SK-N-SH (cell line): ENCODE measurements around the gene FMNL2. TPM values are rescaled to one million over a fixed set of nuclear protein-coding genes. Genes with fewer than 3 reads are reported as not detected.

Source experiments
- CTCF ChIA-PET: fragments of 300-600, 350-600 bp; formaldehyde crosslinking; extraction: SDS; loops from one replicate; lab custom pipeline; 2021; lab: Yijun Ruan, JAX
- POLR2A ChIA-PET: fragments of 350-600 bp; sonication (Branson Sonifier 250); formaldehyde crosslinking; extraction: SDS; loops from one replicate; lab custom pipeline; 2020; ENCODE audit warnings: antibody characterized with exemption, inconsistent platforms; lab: Yijun Ruan, JAX
- DNase-seq: peaks from one replicate; pipeline ENCODE4 v3.0.0; 2012
- H2AFZ ChIP-seq: fragments of 200-600 bp; sonication (generic); 2 replicates; pipeline ENCODE4 v1.8.1; 2016; ENCODE audit warnings: antibody characterized with exemption, mild to moderate bottlenecking, low read depth
- H3F3A ChIP-seq: fragments of 200-600 bp; sonication (generic); replicated peaks from 2 replicates; pipeline ENCODE3; 2016; ENCODE audit warnings: antibody characterized with exemption, mild to moderate bottlenecking; ENCODE audit not compliant: insufficient read depth
- H3K27ac ChIP-seq, 2 experiments: fragments of 200-500 bp in 1 of 2; fragments of 200-600 bp in 1 of 2; sonication (Bioruptor generic) in 1 of 2; sonication (generic), shearing (Covaris generic) in 1 of 2; 2 replicates each; pipeline versions ENCODE4 v1.5.1 to v1.6.1; 2014 to 2016; ENCODE audit warnings: low read depth in 2 of 2, inconsistent platforms in 1 of 2, low read length in 1 of 2, mild to moderate bottlenecking in 1 of 2, mixed read lengths in 1 of 2
- H3K27me3 ChIP-seq: fragments of 200-600 bp; sonication (generic), shearing (Covaris generic); 2 replicates; pipeline ENCODE4 v1.6.1; 2016; ENCODE audit warnings: mixed run types; ENCODE audit not compliant: insufficient read depth
- H3K36me3 ChIP-seq, 2 experiments: fragments of 200-500 bp in 1 of 2; fragments of 200-600 bp in 1 of 2; sonication (Bioruptor generic) in 1 of 2; sonication (generic) in 1 of 2; replicated peaks in 1 of 2; 2 replicates each; pipeline versions ENCODE3 to v1.5.1; 2014 to 2016; ENCODE audit warnings: low read length in 1 of 2, mild to moderate bottlenecking in 1 of 2; ENCODE audit not compliant: insufficient read depth in 2 of 2, control insufficient read depth in 1 of 2
- H3K4me1 ChIP-seq, 2 experiments: fragments of 200-500 bp in 1 of 2; fragments of 200-600 bp in 1 of 2; sonication (Bioruptor generic) in 1 of 2; sonication (generic), shearing (Covaris generic) in 1 of 2; 2 replicates each; pipeline versions ENCODE4 v1.5.1 to v1.6.1; 2014 to 2016; ENCODE audit warnings: low read depth in 1 of 2, low read length in 1 of 2, mixed run types in 1 of 2; ENCODE audit not compliant: insufficient read depth in 2 of 2, control insufficient read depth in 1 of 2
- H3K4me2 ChIP-seq: fragments of 200-600 bp; sonication (generic), shearing (Covaris generic); 2 replicates; pipeline ENCODE4 v1.6.1; 2017; ENCODE audit warnings: mixed run types
- H3K4me3 ChIP-seq, 2 experiments: fragments of 200-500 bp in 1 of 2; fragments of 200-600 bp in 1 of 2; sonication (Bioruptor generic) in 1 of 2; sonication (generic), shearing (Covaris generic) in 1 of 2; 2 replicates each; pipeline versions ENCODE4 v1.5.1 to v1.8.1; 2014 to 2016; ENCODE audit warnings: low read depth in 2 of 2, inconsistent platforms in 1 of 2, low read length in 1 of 2, mild to moderate bottlenecking in 1 of 2, mixed read lengths in 1 of 2, moderate library complexity in 1 of 2
- H3K79me2 ChIP-seq: fragments of 200-600 bp; sonication (generic); 2 replicates; pipeline ENCODE4 v1.8.1; 2017; ENCODE audit warnings: mild to moderate bottlenecking; ENCODE audit not compliant: insufficient read depth
- H3K9ac ChIP-seq: fragments of 200-600 bp; sonication (generic); 2 replicates; pipeline ENCODE4 v1.6.1; 2017; ENCODE audit warnings: mixed run types
- H3K9me2 ChIP-seq: fragments of 200-600 bp; sonication (generic); 2 replicates; pipeline ENCODE4 v1.6.1; 2017; ENCODE audit warnings: mixed run types
- H3K9me3 ChIP-seq: fragments of 200-600 bp; sonication (generic); 2 replicates; pipeline ENCODE4 v1.6.1; 2017; ENCODE audit warnings: mixed run types, mild to moderate bottlenecking, moderate library complexity
- H4K20me1 ChIP-seq: fragments of 200-600 bp; sonication (generic); 2 replicates; pipeline ENCODE4 v1.6.1; 2017; ENCODE audit warnings: mild to moderate bottlenecking, mixed run types; ENCODE audit not compliant: insufficient read depth
- CHD2 ChIP-seq: fragments of 150-350 bp; IDR thresholded peaks from 2 replicates; pipeline ENCODE4 v1.6.1; 2018; ENCODE audit warnings: low read length; ENCODE audit not compliant: partially characterized antibody
- ELF1 ChIP-seq: IDR thresholded peaks from 2 replicates; pipeline ENCODE4 v1.4.0; 2012
- EP300 ChIP-seq, 2 experiments: IDR thresholded peaks; 2 replicates each; pipeline versions ENCODE4 v1.4.0 to v1.6.1; 2012; ENCODE audit warnings: borderline replicate concordance in 1 of 2, low read depth in 1 of 2, low read length in 1 of 2
- EZH2phosphoT487 ChIP-seq: fragments of 200-600 bp; sonication (generic); IDR thresholded peaks from 2 replicates; pipeline ENCODE4 v1.6.1; 2017; ENCODE audit warnings: low read depth, mixed run types, mild to moderate bottlenecking, antibody characterized with exemption, moderate library complexity, borderline replicate concordance
- FOSL2 ChIP-seq: IDR thresholded peaks from 2 replicates; pipeline ENCODE4 v1.4.0; 2012; ENCODE audit warnings: low read depth, mild to moderate bottlenecking, moderate library complexity, borderline replicate concordance
- FOXJ3 ChIP-seq: sonication (generic); formaldehyde crosslinking; IDR thresholded peaks from 2 replicates; pipeline ENCODE4 v1.5.1; 2020; ENCODE audit warnings: mild to moderate bottlenecking, missing genetic modification reagents
- FOXM1 ChIP-seq: IDR thresholded peaks from 2 replicates; pipeline ENCODE4 v1.4.0; 2012; ENCODE audit warnings: low read depth, mild to moderate bottlenecking
- GABPA ChIP-seq: IDR thresholded peaks from 2 replicates; pipeline ENCODE4 v1.4.0; 2012; ENCODE audit warnings: low read depth, mild to moderate bottlenecking
- MEF2A ChIP-seq: IDR thresholded peaks from 2 replicates; pipeline ENCODE4 v1.4.0; 2012; ENCODE audit warnings: low read depth, borderline replicate concordance
- MXI1 ChIP-seq: IDR thresholded peaks from 2 replicates; pipeline ENCODE4 v1.6.1; 2012; ENCODE audit warnings: mild to moderate bottlenecking, low read depth, low read length, improper control_type of control experiment
- NFIC ChIP-seq: IDR thresholded peaks from 2 replicates; pipeline ENCODE4 v1.4.0; 2012; ENCODE audit warnings: borderline replicate concordance
- NRF1 ChIP-seq: IDR thresholded peaks from 2 replicates; pipeline ENCODE4 v1.6.1; 2012; ENCODE audit warnings: low read depth, mild to moderate bottlenecking, low read length
- POLR2AphosphoS5 ChIP-seq: IDR thresholded peaks from 2 replicates; pipeline ENCODE4 v1.6.1; 2012; ENCODE audit warnings: low read depth, low read length
- RAD21 ChIP-seq: IDR thresholded peaks from 2 replicates; pipeline ENCODE4 v1.6.1; 2012; ENCODE audit warnings: mild to moderate bottlenecking, low read length
- RCOR1 ChIP-seq: fragments of 150-350 bp; IDR thresholded peaks from 2 replicates; pipeline ENCODE4 v1.6.1; 2017; ENCODE audit warnings: antibody characterized with exemption, low read length
- REST ChIP-seq: IDR thresholded peaks from 2 replicates; pipeline ENCODE4 v1.6.1; 2012; ENCODE audit warnings: mild to moderate bottlenecking, low read depth, low read length, moderate library complexity
- RXRA ChIP-seq: IDR thresholded peaks from 2 replicates; pipeline ENCODE4 v1.4.0; 2012; ENCODE audit warnings: low read depth, mild to moderate bottlenecking, borderline replicate concordance
- SMC3 ChIP-seq: IDR thresholded peaks from 2 replicates; pipeline ENCODE4 v1.6.1; 2012; ENCODE audit warnings: low read depth, low read length, improper control_type of control experiment
- TAF1 ChIP-seq: IDR thresholded peaks from 2 replicates; pipeline ENCODE4 v1.6.1; 2012; ENCODE audit warnings: low read depth, mild to moderate bottlenecking, low read length, moderate library complexity, borderline replicate concordance
- TCF12 ChIP-seq: IDR thresholded peaks from 2 replicates; pipeline ENCODE4 v1.4.0; 2012
- USF1 ChIP-seq: IDR thresholded peaks from 2 replicates; pipeline ENCODE4 v1.4.0; 2012; ENCODE audit warnings: low read depth, borderline replicate concordance
- YY1 ChIP-seq: IDR thresholded peaks from 2 replicates; pipeline ENCODE4 v1.4.0; 2012; ENCODE audit warnings: low read depth, mild to moderate bottlenecking
- ZBTB33 ChIP-seq: IDR thresholded peaks from 2 replicates; pipeline ENCODE4 v1.4.0; 2012; ENCODE audit warnings: low read depth, borderline replicate concordance
- polyA plus RNA-seq, 3 experiments: library from polyadenylated mRNA; depleted of rRNA; stranded (reverse); fragments of >200 nt; gene quantifications; 2 replicates each; pipeline ENCODE4 v1.2.3, GENCODE V29; 2012

Gene FMNL2
- polyA plus RNA-seq, 1 of the 3 experiments (the other 2 are of a cell fraction): 14.5 TPM

GRCh38 chr2:152335016-152335725 is at the start of gene FMNL2 (continued):
- TF ChIP-seq YY1 (no peak), MEF2A (no peak), RAD21 (no peak; the same call in none of the 2 replicates), MXI1 (peak; percentile 75), USF1 (0 out of 2 replicates have a peak, but pooled peaks have one; percentile 5), EP300 (IDR thresholded peaks at IDR 0.05; ENCODE audit: borderline replicate concordance in 1 of 2, low read depth in 1 of 2, low read length in 1 of 2) (no peak), ZBTB33 (no peak), FOSL2 (no peak), FOXM1 (no peak)

- H3K79me2 ChIP-seq: no peaks in the 10 kb centered on the region
- H3F3A ChIP-seq: no peaks in the 10 kb centered on the region
- H2AFZ ChIP-seq: no peak overlapping the region
- H3K4me1 ChIP-seq: no peaks in the 10 kb centered on the region
- TF ChIP-seq FOXJ3 (CRISPR knock-in tag): no peak
- no peak for TF ChIP-seq EP300 (IDR thresholded peaks at IDR 0.05; ENCODE audit: borderline replicate concordance in 1 of 2, low read depth in 1 of 2, low read length in 1 of 2)
- no peak for TF ChIP-seq REST
- no peak for TF ChIP-seq ZBTB33
- TF ChIP-seq CHD2: no peak
- no peak for TF ChIP-seq RXRA
- no peak for TF ChIP-seq NRF1
- no peak for TF ChIP-seq GABPA
- TF ChIP-seq NFIC: no peak
- no peak for TF ChIP-seq RAD21
- TF ChIP-seq POLR2AphosphoS5: no peak
- TF ChIP-seq RCOR1: no peak
- no peak for TF ChIP-seq FOSL2
- TF ChIP-seq SMC3: no peak
- TF ChIP-seq ELF1: no peak
- TF ChIP-seq EZH2phosphoT487: no peak
- TF ChIP-seq TAF1: no peak
- no peak for TF ChIP-seq TCF12
- TF ChIP-seq, all 33 proteins: peak for 0
- no peak overlapping the region for H3K9ac ChIP-seq
- no peak overlapping the region for H3K4me2 ChIP-seq
- H3K4me3 ChIP-seq: no peak overlapping the region
- H3K9me3 ChIP-seq: no peaks in the 10 kb centered on the region
- ChIA-PET CTCF (interaction anchor here (1.4 kb wide), 1 partner anchor 103 kb away, joined by 6 read pairs; no protein-coding TSS in a partner anchor), POLR2A (no interaction called here)
- no peak for DNase-seq
- no peaks in the 10 kb centered on the region for H4K20me1 ChIP-seq
- H3K27ac ChIP-seq: no peak overlapping the region
- no peaks in the 10 kb centered on the region for H3K9me2 ChIP-seq
- no peaks in the 10 kb centered on the region for H3K27me3 ChIP-seq
- no peaks in the 10 kb centered on the region for H3K36me3 ChIP-seq
Observed at GRCh38 chr2:152292991-152293390, 42.0 kb upstream of the FMNL2 start.
